Stomach (tissue), 4 donors: ENCODE data around the gene SGMS1.

Experiments
- CTCF ChIP-seq, 7 experiments: fragments of 450-650 bp in 4 of 7; fragments of 200-600 bp in 3 of 7; sonication (generic) in 3 of 7; IDR thresholded peaks; one replicate each; pipeline ENCODE4 v1.5.1; 2016 to 2019; ENCODE audit warnings: antibody characterized with exemption in 7 of 7, control low read depth in 2 of 7, mild to moderate bottlenecking in 1 of 7
- POLR2A ChIP-seq, 4 donors: fragments of 450-650 bp; IDR thresholded peaks; one replicate each; pipeline ENCODE4 v1.6.1; 2016; ENCODE audit warnings: antibody characterized with exemption in 4 of 4, control low read depth in 2 of 4, mild to moderate bottlenecking in 1 of 4, moderate library complexity in 1 of 4
- POLR2AphosphoS5 ChIP-seq, 3 donors: sonication (generic); formaldehyde crosslinking; IDR thresholded peaks; one replicate each; pipeline ENCODE4 v1.6.1; 2016; ENCODE audit warnings: antibody characterized with exemption in 3 of 3

DNA sequence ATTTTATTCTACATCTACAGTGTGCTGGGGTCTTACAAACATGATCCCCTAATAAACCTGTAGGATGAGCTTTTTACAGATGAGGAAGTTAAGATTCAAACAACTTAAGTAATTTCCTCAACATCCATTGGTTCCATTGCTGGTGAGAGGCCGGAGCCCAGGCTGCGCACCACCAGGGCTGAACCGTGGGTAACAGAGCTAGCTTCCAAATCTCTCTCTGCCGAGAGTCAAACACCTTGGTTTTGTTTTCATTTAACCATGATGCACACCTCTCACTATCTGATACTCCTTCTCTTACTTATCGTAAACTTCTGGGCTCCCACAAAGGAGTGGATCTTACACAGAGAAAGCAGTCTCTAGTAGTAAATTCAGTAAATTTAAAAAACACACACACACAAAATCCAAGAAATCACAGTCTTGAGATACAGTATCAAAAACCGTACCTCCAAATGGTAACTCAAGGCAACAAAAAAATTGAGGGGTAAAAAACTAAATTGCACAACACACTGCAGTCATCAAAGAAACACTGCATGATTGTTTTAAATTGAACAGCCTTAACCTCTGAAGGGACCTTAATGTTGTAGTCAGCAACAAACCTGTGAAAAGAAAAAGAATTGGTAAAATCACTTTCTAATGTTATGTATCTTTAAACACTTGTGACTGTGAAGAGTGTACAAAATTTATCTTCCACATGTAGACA lies 20.5 kb downstream of the SGMS1 start:
- TF ChIP-seq CTCF (IDR thresholded peaks at IDR 0.05) = no peak
- TF ChIP-seq POLR2AphosphoS5 (IDR thresholded peaks at IDR 0.05) = no peak
- TF ChIP-seq POLR2A (IDR thresholded peaks at IDR 0.05) = no peak
